GM20000 (cell line): ENCODE results near the gene PLEKHM3.

Experiments used
- DNase-seq: peaks from one replicate; pipeline ENCODE4 v3.0.0; 2012; ENCODE audit warnings: low spot score
- TF ChIP-seq, protein P1 (sequence below): IDR thresholded peaks from 2 replicates; pipeline ENCODE4 v1.5.1; 2012; ENCODE audit warnings: mild to moderate bottlenecking, control low read depth; ENCODE audit errors: extremely low read depth, missing control alignments

PLEKHM3 gene

GRCh38 chr2:208025037-208025813 lies at the start of gene PLEKHM3:
Gene PLEKHM3 (minus strand): TSS chr2:208025527. CDS start chr2:208001639, 23,888 bp downstream.
- TF ChIP-seq, protein P1, sequence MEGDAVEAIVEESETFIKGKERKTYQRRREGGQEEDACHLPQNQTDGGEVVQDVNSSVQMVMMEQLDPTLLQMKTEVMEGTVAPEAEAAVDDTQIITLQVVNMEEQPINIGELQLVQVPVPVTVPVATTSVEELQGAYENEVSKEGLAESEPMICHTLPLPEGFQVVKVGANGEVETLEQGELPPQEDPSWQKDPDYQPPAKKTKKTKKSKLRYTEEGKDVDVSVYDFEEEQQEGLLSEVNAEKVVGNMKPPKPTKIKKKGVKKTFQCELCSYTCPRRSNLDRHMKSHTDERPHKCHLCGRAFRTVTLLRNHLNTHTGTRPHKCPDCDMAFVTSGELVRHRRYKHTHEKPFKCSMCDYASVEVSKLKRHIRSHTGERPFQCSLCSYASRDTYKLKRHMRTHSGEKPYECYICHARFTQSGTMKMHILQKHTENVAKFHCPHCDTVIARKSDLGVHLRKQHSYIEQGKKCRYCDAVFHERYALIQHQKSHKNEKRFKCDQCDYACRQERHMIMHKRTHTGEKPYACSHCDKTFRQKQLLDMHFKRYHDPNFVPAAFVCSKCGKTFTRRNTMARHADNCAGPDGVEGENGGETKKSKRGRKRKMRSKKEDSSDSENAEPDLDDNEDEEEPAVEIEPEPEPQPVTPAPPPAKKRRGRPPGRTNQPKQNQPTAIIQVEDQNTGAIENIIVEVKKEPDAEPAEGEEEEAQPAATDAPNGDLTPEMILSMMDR, result no peak
- peak; percentile 74 for DNase-seq

DNA sequence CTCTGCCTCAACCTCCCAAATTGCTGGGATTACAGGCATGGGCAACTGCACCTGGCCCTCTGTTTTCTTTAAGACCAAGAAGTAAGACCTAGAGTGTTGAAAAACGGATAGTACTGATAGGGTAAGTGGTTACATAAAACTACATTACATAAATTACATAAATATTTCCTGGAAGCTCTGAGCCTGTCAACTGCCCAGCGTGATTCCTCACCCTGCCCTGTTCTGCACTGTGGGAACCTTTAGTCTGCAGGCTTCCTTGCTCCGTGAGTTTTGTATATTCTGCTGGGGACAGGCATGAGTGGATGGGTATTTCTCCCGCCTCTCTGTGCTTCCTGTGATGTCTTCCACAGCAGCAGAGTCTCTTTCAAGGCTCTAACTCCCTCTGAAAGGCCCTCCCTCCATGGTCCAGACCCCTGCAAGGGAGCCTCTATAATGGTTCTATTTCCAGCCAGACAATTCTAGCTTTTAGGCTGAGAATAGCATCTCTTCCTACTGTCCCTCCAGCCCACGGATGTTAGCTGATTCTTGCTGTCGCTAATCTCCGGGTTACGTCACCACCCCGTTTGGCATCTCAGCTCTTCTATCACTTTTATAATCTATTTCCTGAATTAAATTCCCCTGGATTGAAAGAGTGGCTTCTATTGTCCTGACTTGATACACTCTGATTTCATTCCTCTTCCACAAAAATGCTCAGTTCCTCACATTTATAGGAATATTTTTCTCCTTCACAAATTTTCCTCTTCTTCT lies 49.5 kb upstream of the PLEKHM3 start:
- TF ChIP-seq, protein P1, result no peak
- no peak for DNase-seq

- DNase-seq, result peak; percentile 53
- TF ChIP-seq, protein P1, result peak; percentile 78
These were observed 47.0 kb upstream of the PLEKHM3 start for GRCh38 chr2:208072250-208072892.

- DNase-seq, result no peak
These were observed 43.9 kb upstream of the PLEKHM3 start for GRCh38 chr2:208069186-208069585.

GRCh38 chr2:208066016-208066415 lies 40.7 kb upstream of the PLEKHM3 start:
- TF ChIP-seq, protein P1, result no peak
- DNase-seq, result no peak

More at GRCh38 chr2:208069186-208069585, 43.9 kb upstream of the PLEKHM3 start:
- TF ChIP-seq, protein P1, result no peak

DNA sequence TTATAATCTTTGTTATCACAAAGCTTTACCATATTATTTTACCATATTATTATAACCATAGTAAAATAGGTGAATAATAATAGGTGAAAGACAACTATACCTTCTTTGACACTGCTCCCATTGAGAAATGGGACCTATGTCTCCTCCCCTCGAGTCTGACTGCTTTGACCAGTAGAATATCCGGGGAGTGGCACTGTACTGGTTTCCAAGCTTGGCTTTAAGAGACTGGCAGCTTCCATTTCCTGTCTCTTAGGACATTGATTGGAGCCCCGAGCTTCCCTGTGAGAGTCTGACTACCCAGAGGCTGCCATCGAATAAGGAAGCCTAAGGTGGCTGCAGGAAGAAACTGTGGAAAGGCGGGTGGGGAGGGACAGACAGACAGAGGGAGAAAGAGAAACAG lies 40.1 kb upstream of the PLEKHM3 start:
- no peak for DNase-seq

More for the DNA sequence above, 40.1 kb upstream of the PLEKHM3 start:
- TF ChIP-seq, protein P1, result no peak
